HG02852 (cell line): ENCODE data around the gene ARHGAP6.

Source experiments
- ATAC-seq: cut with Tn5 transposase; IDR thresholded peaks from one replicate; pipeline ENCODE4 v1.9.1; 2021; ENCODE audit warnings: mild to moderate bottlenecking, moderate library complexity; ENCODE audit not compliant: unreplicated experiment

Gene ARHGAP6

GRCh38 chrX:11197671-11198070 is 468.0 kb downstream of the ARHGAP6 start:
- ATAC-seq: no peak

DNA sequence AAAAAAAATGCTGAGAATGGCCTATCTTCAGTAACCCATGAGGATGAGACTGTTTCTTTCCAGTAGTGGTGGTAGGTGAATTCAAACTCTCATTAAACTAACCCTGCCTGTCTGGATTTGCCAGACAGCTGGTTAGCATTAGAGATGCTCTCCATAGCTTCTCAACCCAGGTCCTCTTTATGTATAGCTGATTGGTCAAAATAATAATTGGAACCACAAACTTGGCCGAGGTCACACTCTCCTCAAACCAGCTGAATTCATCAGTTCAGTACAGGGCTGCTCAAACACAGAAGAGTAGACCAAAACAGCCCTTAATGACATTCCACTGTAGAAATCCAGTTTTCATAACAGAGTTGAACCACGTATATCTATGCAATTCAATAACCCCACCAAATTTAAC is 469.2 kb downstream of the ARHGAP6 start:
- ATAC-seq: no peak

GRCh38 chrX:11193035-11193469 is 472.7 kb downstream of the ARHGAP6 start:
- ATAC-seq: no peak

- ATAC-seq: no peak
These were observed 474.8 kb downstream of the ARHGAP6 start for GRCh38 chrX:11190745-11191510.

DNA sequence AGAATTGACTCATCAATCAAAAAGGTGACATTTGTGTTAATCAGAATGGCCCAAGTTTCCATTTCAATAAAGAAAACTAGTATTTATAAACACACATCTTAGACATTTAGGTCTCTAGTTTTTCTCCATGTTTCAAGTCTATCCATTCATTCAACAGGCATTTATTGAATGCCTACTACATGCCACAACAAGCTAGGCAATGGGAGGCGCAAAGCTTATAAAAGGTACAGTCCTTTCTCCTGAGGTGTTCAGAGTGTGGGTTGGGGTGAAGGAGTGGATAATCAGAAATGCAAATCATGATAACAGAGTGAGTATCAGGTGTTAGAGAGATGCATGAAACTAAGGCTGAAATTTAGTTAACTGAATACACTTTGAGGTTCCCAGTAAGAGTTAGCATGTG is 476.6 kb downstream of the ARHGAP6 start:
- no peak for ATAC-seq

DNA sequence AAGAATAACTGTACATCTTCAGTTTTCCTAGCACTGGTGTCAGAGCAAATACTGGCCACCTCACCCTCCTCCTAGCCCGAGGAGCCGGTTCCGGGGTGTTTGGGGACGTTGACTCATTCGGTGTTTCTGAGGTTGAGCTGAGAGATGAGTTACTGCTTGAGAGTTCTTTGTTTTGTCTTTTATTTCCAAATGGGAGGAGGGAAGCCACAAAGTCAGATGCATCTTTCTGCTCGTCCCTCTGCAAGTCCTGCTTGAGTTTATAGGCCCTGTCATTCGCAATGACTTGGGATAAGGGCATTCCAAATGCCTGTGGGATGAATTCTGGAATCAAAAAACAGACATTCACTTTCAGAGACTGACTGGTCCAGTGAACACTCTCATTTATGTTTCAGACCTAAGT is 477.1 kb downstream of the ARHGAP6 start:
- no peak for ATAC-seq

GRCh38 chrX:11187001-11187400 is 478.7 kb downstream of the ARHGAP6 start:
- ATAC-seq: no peak

- ATAC-seq: no peak
These were observed 479.9 kb downstream of the ARHGAP6 start for GRCh38 chrX:11185861-11186260.

DNA sequence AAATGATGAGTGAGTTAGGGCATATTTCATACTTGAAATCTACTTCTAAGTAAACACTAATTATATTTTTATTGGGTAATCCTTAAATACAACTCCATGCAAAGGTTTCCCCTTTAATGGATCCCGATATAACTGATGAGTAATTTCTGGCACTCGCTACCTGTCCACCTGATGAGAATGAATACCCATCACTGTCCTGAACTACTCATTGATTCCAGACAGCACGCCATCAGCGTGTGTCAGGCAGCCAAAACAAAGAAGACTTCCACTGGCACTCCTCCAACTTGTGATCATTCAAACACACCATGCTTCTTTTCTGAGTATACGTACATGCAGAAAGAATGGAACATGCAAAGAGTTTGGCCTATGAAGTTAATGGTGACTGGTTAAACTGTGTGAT is 485.1 kb downstream of the ARHGAP6 start:
- no peak for ATAC-seq

DNA sequence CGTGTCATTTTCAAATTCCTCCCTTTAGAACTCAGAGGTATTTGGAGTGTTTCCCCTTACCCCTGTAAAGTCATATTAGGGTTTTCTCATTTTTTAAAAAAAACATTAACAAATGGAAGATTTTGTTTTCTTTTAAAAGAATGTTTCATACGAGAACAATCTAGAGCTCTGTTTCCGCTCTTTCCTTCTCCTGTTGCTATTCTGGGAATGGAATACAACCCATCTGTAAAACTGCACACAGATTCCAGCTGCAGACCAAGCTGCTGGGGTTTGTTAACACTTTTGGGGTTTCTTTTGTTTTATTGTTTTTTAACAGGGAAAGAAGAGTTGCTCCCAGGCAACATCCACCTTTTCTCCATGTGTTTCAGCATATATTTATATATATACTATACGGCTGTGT is 493.3 kb downstream of the ARHGAP6 start:
- ATAC-seq: no peak

- ATAC-seq: no peak
These were observed 493.8 kb downstream of the ARHGAP6 start for GRCh38 chrX:11171956-11172355.

DNA sequence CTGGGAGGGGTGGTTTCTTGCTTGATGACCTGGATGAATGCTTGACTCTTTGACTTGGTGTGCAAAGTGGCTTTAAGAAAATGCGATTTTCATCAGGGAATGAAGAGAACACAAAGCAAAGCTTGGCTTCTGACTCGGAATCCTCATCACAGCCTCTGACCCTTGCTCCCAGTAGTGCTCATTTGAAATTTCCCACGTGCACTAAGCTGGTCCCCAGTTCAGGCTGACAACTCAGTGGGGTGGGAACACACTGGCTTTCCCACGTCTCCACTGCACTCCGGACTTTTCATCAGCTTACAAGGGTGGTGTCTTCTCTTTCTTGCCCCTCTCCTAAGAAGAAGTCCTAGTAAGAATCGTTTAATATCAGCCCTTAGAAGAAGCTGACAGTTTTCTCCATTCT is 501.3 kb downstream of the ARHGAP6 start:
- ATAC-seq: no peak

GRCh38 chrX:11159149-11159548 is 506.6 kb downstream of the ARHGAP6 start:
- no peak for ATAC-seq

GRCh38 chrX:11151799-11152559 is 513.7 kb downstream of the ARHGAP6 start:
- no peak for ATAC-seq

DNA sequence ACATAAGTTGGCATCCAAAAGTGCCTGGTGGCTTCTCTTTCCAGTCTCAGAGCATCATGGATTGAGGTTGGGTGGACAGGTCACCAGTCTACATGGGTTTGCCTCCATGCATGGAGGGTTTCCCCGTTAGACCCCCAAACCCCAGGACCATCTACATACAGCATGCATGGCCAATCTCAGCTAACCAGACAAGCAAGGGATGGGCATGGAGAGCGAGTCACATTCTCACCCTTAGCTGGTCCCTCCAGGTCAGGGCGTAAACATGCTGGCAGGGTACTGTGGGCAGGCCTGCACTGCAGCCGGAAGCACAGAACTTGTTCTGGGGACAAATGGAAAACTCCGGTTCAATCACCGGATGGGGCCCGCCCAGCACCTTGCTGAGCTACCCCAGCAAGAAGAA is 517.3 kb downstream of the ARHGAP6 start:
- ATAC-seq: no peak

GRCh38 chrX:11146411-11146810 is 519.3 kb downstream of the ARHGAP6 start:
- no peak for ATAC-seq

DNA sequence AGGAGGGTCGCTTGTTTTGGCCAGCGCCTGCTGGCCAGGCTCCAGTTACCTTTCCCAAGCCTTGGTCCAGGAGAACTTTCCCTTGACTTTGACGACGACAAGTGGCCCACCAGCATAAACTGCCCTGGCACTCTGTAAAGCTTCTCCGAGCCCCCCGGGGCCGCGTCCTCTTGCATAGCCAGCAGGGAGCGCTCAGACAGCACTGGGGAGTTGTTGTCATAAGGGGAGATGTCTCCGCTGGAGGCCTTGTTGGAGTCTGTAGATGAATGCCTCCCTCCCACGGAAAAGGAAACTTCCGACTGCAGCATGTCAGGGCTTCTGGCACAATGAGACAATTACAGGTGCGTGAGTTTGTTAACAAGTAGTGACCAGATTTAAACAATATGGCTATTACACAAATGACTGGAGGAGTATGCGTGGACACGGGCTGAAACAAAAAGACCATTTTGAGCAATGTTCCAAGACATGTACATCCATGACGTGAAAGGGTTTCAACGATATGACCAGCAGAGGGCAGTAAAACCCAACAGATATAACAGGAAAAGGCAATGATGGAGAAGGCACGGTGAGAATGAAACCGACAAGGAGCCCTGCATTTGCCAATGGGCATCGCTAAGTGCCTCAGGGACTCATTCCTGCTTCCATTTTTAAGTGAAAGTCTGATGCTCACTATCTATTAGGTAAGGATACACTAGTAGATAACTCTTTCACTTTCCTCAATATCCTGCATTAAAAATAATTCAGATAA is 521.6 kb downstream of the ARHGAP6 start:
- ATAC-seq: peak; percentile 91

DNA sequence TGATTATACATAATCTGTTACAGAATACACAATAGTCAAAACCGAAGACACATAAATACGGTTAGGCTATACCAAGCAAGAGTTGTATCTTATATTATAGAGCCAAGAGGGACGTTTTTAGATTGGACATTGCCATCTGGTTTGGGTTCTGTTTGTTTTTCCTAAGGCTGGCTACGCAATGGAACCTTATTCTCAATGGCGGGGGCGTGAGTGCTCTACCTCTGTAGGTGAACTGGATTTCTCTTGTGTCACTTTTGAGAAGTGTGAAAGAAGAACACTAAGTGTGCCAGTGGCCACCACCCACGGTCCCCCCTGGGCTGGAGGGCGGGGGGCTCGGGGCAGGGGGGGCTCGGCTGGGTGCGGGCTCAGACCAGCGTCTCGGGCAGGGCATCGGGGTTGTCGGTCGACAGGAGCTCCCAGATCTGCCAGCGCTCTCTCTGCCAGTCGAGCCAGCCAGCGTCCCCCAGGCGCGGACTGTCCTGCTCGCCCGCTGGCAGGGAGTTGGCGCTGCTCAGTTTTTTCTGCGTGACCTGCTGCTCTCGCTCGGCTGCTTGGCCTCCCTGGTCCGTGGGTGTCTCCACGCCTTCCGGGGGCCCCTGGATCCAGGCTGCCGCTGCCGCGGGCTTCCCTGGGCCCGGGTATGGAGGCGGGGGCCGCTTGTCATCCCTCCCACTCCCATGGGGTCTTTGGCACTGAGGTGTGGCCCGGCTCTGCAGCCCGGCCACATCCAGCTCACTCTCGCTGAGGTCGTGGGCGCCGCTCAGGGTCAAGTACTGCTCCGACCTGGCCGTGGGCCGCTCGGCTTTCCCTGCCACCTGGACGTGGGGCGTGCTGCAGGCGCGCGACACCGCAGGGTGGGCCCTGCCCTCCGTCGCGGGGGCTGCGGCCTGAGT is 527.0 kb downstream of the ARHGAP6 start:
- no peak for ATAC-seq

- no peak for ATAC-seq
These were observed 528.1 kb downstream of the ARHGAP6 start for GRCh38 chrX:11137543-11138139.

DNA sequence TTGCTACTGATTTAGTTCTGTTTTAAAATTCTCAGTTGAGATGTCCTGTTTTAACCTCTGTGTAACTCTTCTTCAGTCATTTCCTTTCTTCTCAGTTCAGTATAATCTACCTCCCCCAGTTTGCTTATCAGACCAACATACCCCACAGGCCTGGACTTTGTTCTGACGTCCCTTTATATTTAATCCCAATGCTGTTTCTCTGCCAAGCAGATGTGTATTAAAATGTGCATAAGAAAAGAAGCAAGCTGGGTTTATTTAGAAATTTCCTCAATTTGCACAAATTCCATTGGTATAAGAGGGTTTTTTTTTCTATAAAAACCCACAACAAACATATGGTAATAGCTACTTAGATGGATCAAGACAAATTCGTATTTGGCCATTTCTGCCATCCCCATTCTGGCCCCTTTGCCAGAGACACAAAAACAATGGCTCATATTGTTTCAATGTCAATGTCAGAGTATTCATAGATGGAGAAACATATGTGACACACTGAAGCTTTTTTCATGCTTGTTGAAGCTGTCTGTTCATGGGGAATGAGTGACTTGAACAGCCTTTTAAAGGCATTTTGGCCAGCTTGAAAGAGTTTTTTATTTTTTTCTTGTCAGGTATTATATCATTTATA is 530.0 kb downstream of the ARHGAP6 start:
- no peak for ATAC-seq
